Astrocyte (in vitro differentiated cells and primary cell): ENCODE results near the gene ERF. TPM values are rescaled to one million over a fixed set of nuclear protein-coding genes. Genes with fewer than 3 reads are reported as not detected.

ENCODE experiments used
- DNase-seq: peaks from one replicate; pipeline ENCODE4 v3.0.0-alpha.2; 2010; ENCODE audit warnings: low read depth
- FAIRE-seq: peaks from 2 replicates; lab custom pipeline; 2011; peaks lifted over from hg19 to GRCh38; lab: Jason Lieb, UNC
- H2AFZ ChIP-seq: 2 replicates; pipeline ENCODE4 v1.6.0; 2012; ENCODE audit warnings: low read depth, low read length, inconsistent platforms
- H3K27ac ChIP-seq: 2 replicates; pipeline ENCODE4 v1.5.1; 2011; ENCODE audit warnings: low read depth, low read length, inconsistent platforms
- H3K27me3 ChIP-seq: 2 replicates; pipeline ENCODE4 v1.6.0; 2011; ENCODE audit warnings: low read length, inconsistent platforms; ENCODE audit not compliant: insufficient read depth
- H3K36me3 ChIP-seq: 2 replicates; pipeline ENCODE4 v1.5.1; 2011; ENCODE audit warnings: low read length, inconsistent platforms; ENCODE audit not compliant: insufficient read depth
- H3K4me1 ChIP-seq: 2 replicates; pipeline ENCODE4 v1.5.1; 2011; ENCODE audit warnings: low read length, inconsistent platforms; ENCODE audit not compliant: insufficient read depth
- H3K4me2 ChIP-seq: 2 replicates; pipeline ENCODE4 v1.6.0; 2012; ENCODE audit warnings: low read length, inconsistent platforms
- H3K4me3 ChIP-seq: 2 replicates; pipeline ENCODE4 v1.5.1; 2011; ENCODE audit warnings: low read depth, mild to moderate bottlenecking, low read length, inconsistent platforms; ENCODE audit not compliant: insufficient read depth
- H3K79me2 ChIP-seq: 2 replicates; pipeline ENCODE4 v1.6.0; 2012; ENCODE audit warnings: mild to moderate bottlenecking, low read length, inconsistent platforms; ENCODE audit not compliant: insufficient read depth
- H3K9ac ChIP-seq: 2 replicates; pipeline ENCODE4 v1.6.0; 2012; ENCODE audit warnings: mild to moderate bottlenecking, low read length, inconsistent platforms
- H3K9me3 ChIP-seq: 2 replicates; pipeline ENCODE4 v1.5.1; 2012; ENCODE audit warnings: low read depth, mild to moderate bottlenecking, low read length, inconsistent platforms; ENCODE audit not compliant: insufficient read depth
- H4K20me1 ChIP-seq: 2 replicates; pipeline ENCODE4 v1.6.0; 2012; ENCODE audit warnings: low read length, inconsistent platforms; ENCODE audit not compliant: insufficient read depth
- H3K27ac Mint-ChIP-seq: one replicate; pipeline ENCODE4 v1.8.0; 2021; ENCODE audit warnings: mild to moderate bottlenecking, mixed read lengths; ENCODE audit not compliant: unreplicated experiment
- H3K27me3 Mint-ChIP-seq: one replicate; pipeline ENCODE4 v1.8.0; 2021; ENCODE audit warnings: low read depth, mixed read lengths; ENCODE audit not compliant: unreplicated experiment
- H3K36me3 Mint-ChIP-seq: one replicate; pipeline ENCODE4 v1.8.0; 2021; ENCODE audit warnings: low read depth, mixed read lengths; ENCODE audit not compliant: unreplicated experiment
- H3K4me1 Mint-ChIP-seq: one replicate; pipeline ENCODE4 v1.8.0; 2021; ENCODE audit warnings: low read depth, mixed read lengths; ENCODE audit not compliant: unreplicated experiment
- H3K4me3 Mint-ChIP-seq: one replicate; pipeline ENCODE4 v1.8.0; 2021; ENCODE audit warnings: mild to moderate bottlenecking, moderate library complexity, mixed read lengths; ENCODE audit not compliant: unreplicated experiment
- H3K9me3 Mint-ChIP-seq: one replicate; pipeline ENCODE4 v1.8.0; 2021; ENCODE audit warnings: mild to moderate bottlenecking, mixed read lengths; ENCODE audit not compliant: unreplicated experiment
- CTCF ChIP-seq: IDR thresholded peaks from 2 replicates; pipeline ENCODE4 v1.5.1; 2011; ENCODE audit warnings: low read depth, mild to moderate bottlenecking, inconsistent platforms, low read length, moderate library complexity; ENCODE audit not compliant: insufficient read depth
- EZH2 ChIP-seq: IDR thresholded peaks from 2 replicates; pipeline ENCODE4 v1.6.1; 2012; ENCODE audit warnings: mild to moderate bottlenecking, low read length, inconsistent platforms; ENCODE audit not compliant: insufficient read depth
- total RNA-seq: library from RNA; stranded (reverse); gene quantifications from 2 replicates; pipeline ENCODE4 v1.2.1, GENCODE V29; 2021

The ERF gene
- total RNA-seq, 1 donor from 2014 or later, result 108 TPM

GRCh38 chr19:42244347-42245220 is 10.3 kb downstream of the ERF start:
- Mint-ChIP-seq H3K27me3 (no peaks in the 10 kb centered on the region), H3K36me3 (peaks cover 2% of the 10 kb centered on the region), H3K27ac (peak overlapping the region; percentile 94), H3K4me3 (peak overlapping the region; percentile 89), H3K4me1 (peaks cover 29% of the 10 kb centered on the region), H3K9me3 (no peaks in the 10 kb centered on the region)
- TF ChIP-seq EZH2, result no peak
- TF ChIP-seq CTCF, result peak; percentile 43
- Histone ChIP-seq H3K27ac (peak overlapping the region; percentile 62), H3K4me1 (peaks cover 29% of the 10 kb centered on the region), H3K9ac (peak overlapping the region; percentile 95), H3K27me3 (no peaks in the 10 kb centered on the region), H4K20me1 (peaks cover 50% of the 10 kb centered on the region), H2AFZ (peak overlapping the region; percentile 55), H3K36me3 (peaks cover 4% of the 10 kb centered on the region), H3K9me3 (no peaks in the 10 kb centered on the region), H3K79me2 (peaks cover 51% of the 10 kb centered on the region), H3K4me3 (peak overlapping the region; percentile 97), H3K4me2 (peak overlapping the region; percentile 88)
- peak; percentile 84 for FAIRE-seq
- peak; percentile 86 for DNase-seq

- DNase-seq (peak; percentile 99), FAIRE-seq (peak; percentile 78)
- Histone ChIP-seq H3K27ac (peak within 1 kb of the TSS; percentile 65), H3K27me3 (no peaks in the 10 kb centered on the region), H3K4me1 (peaks cover 29% of the 10 kb centered on the region), H3K9ac (peak within 1 kb of the TSS; percentile 95), H3K36me3 (peaks cover 3% of the 10 kb centered on the region), H3K9me3 (no peaks in the 10 kb centered on the region), H3K4me3 (peak within 1 kb of the TSS; percentile 97), H2AFZ (peak within 1 kb of the TSS; percentile 88), H3K79me2 (peaks cover 52% of the 10 kb centered on the region), H4K20me1 (peaks cover 48% of the 10 kb centered on the region), H3K4me2 (peak within 1 kb of the TSS; percentile 88)
- Mint-ChIP-seq H3K27ac (peak within 1 kb of the TSS; percentile 91), H3K4me3 (peak within 1 kb of the TSS; percentile 93), H3K36me3 (peaks cover 6% of the 10 kb centered on the region), H3K4me1 (peaks cover 31% of the 10 kb centered on the region), H3K27me3 (no peaks in the 10 kb centered on the region), H3K9me3 (no peaks in the 10 kb centered on the region)
- TF ChIP-seq CTCF (no peak), EZH2 (no peak)
Observed at GRCh38 chr19:42242512-42243409, 12.2 kb downstream of the ERF start, which contains the start of gene GSK3A. Gene GSK3A (minus strand): TSS chr19:42242602. CDS start chr19:42242465, 137 bp downstream.
